Measurements from ENCODE around the gene PAX7.

DNA sequence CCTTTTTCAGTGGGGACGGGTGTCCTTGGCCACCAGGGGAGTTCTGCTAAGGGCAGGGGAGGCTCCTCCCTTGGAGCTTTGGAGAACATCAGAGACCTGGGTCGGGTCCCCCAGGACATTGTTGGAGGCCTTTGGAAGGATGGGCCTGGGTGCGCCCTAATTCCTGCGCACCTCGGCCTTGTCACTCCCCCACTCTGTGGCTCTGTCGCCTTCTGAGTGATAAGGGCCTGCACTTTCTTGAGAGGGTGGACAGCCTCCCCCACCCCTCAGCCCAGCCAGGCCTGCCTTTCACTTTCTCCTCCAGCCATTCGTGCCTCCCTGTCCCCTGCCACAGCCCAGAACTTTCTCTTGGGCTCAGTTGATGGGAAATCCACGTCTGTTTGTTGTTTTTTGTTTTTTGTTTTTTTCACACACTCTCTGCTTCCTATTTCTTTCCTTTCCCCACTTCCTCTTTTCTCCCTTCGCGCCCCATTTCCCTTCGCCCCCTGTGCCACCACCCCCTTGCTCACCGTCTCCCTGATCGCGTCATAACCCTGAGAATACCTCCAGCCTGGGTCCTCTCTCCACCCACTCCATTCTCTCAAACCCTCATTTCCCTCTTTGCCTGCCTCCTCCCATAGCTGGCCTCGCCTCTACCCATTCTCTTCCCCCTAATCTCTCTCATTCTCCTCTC lies 85.6 kb downstream of the PAX7 start:
- no peak for TF ChIP-seq POLR2A (IDR thresholded peaks at IDR 0.05)
- TF ChIP-seq, protein P1, sequence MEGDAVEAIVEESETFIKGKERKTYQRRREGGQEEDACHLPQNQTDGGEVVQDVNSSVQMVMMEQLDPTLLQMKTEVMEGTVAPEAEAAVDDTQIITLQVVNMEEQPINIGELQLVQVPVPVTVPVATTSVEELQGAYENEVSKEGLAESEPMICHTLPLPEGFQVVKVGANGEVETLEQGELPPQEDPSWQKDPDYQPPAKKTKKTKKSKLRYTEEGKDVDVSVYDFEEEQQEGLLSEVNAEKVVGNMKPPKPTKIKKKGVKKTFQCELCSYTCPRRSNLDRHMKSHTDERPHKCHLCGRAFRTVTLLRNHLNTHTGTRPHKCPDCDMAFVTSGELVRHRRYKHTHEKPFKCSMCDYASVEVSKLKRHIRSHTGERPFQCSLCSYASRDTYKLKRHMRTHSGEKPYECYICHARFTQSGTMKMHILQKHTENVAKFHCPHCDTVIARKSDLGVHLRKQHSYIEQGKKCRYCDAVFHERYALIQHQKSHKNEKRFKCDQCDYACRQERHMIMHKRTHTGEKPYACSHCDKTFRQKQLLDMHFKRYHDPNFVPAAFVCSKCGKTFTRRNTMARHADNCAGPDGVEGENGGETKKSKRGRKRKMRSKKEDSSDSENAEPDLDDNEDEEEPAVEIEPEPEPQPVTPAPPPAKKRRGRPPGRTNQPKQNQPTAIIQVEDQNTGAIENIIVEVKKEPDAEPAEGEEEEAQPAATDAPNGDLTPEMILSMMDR (IDR thresholded peaks at IDR 0.05), result no peak
- TF ChIP-seq POLR2AphosphoS5 (IDR thresholded peaks at IDR 0.05), result no peak
- no peak for TF ChIP-seq EP300 (IDR thresholded peaks at IDR 0.05)
